SK-N-SH (cell line): Measurements from ENCODE around the gene LDAH. TPM values are rescaled to one million over a fixed set of nuclear protein-coding genes. Genes with fewer than 3 reads are reported as not detected.

Source experiments
- CTCF ChIA-PET: fragments of 300-600, 350-600 bp; formaldehyde crosslinking; extraction: SDS; loops from one replicate; lab custom pipeline; 2021; lab: Yijun Ruan, JAX
- POLR2A ChIA-PET: fragments of 350-600 bp; sonication (Branson Sonifier 250); formaldehyde crosslinking; extraction: SDS; loops from one replicate; lab custom pipeline; 2020; ENCODE audit warnings: antibody characterized with exemption, inconsistent platforms; lab: Yijun Ruan, JAX
- DNase-seq: peaks from one replicate; pipeline ENCODE4 v3.0.0; 2012
- H2AFZ ChIP-seq: fragments of 200-600 bp; sonication (generic); 2 replicates; pipeline ENCODE4 v1.8.1; 2016; ENCODE audit warnings: antibody characterized with exemption, mild to moderate bottlenecking, low read depth
- H3F3A ChIP-seq: fragments of 200-600 bp; sonication (generic); replicated peaks from 2 replicates; pipeline ENCODE3; 2016; ENCODE audit warnings: antibody characterized with exemption, mild to moderate bottlenecking; ENCODE audit not compliant: insufficient read depth
- H3K27ac ChIP-seq, 2 experiments: fragments of 200-500 bp in 1 of 2; fragments of 200-600 bp in 1 of 2; sonication (Bioruptor generic) in 1 of 2; sonication (generic), shearing (Covaris generic) in 1 of 2; 2 replicates each; pipeline versions ENCODE4 v1.5.1 to v1.6.1; 2014 to 2016; ENCODE audit warnings: low read depth in 2 of 2, inconsistent platforms in 1 of 2, low read length in 1 of 2, mild to moderate bottlenecking in 1 of 2, mixed read lengths in 1 of 2
- H3K27me3 ChIP-seq: fragments of 200-600 bp; sonication (generic), shearing (Covaris generic); 2 replicates; pipeline ENCODE4 v1.6.1; 2016; ENCODE audit warnings: mixed run types; ENCODE audit not compliant: insufficient read depth
- H3K36me3 ChIP-seq, 2 experiments: fragments of 200-500 bp in 1 of 2; fragments of 200-600 bp in 1 of 2; sonication (Bioruptor generic) in 1 of 2; sonication (generic) in 1 of 2; replicated peaks in 1 of 2; 2 replicates each; pipeline versions ENCODE3 to v1.5.1; 2014 to 2016; ENCODE audit warnings: low read length in 1 of 2, mild to moderate bottlenecking in 1 of 2; ENCODE audit not compliant: insufficient read depth in 2 of 2, control insufficient read depth in 1 of 2
- H3K4me1 ChIP-seq, 2 experiments: fragments of 200-500 bp in 1 of 2; fragments of 200-600 bp in 1 of 2; sonication (Bioruptor generic) in 1 of 2; sonication (generic), shearing (Covaris generic) in 1 of 2; 2 replicates each; pipeline versions ENCODE4 v1.5.1 to v1.6.1; 2014 to 2016; ENCODE audit warnings: low read depth in 1 of 2, low read length in 1 of 2, mixed run types in 1 of 2; ENCODE audit not compliant: insufficient read depth in 2 of 2, control insufficient read depth in 1 of 2
- H3K4me2 ChIP-seq: fragments of 200-600 bp; sonication (generic), shearing (Covaris generic); 2 replicates; pipeline ENCODE4 v1.6.1; 2017; ENCODE audit warnings: mixed run types
- H3K4me3 ChIP-seq, 2 experiments: fragments of 200-500 bp in 1 of 2; fragments of 200-600 bp in 1 of 2; sonication (Bioruptor generic) in 1 of 2; sonication (generic), shearing (Covaris generic) in 1 of 2; 2 replicates each; pipeline versions ENCODE4 v1.5.1 to v1.8.1; 2014 to 2016; ENCODE audit warnings: low read depth in 2 of 2, inconsistent platforms in 1 of 2, low read length in 1 of 2, mild to moderate bottlenecking in 1 of 2, mixed read lengths in 1 of 2, moderate library complexity in 1 of 2
- H3K79me2 ChIP-seq: fragments of 200-600 bp; sonication (generic); 2 replicates; pipeline ENCODE4 v1.8.1; 2017; ENCODE audit warnings: mild to moderate bottlenecking; ENCODE audit not compliant: insufficient read depth
- H3K9ac ChIP-seq: fragments of 200-600 bp; sonication (generic); 2 replicates; pipeline ENCODE4 v1.6.1; 2017; ENCODE audit warnings: mixed run types
- H3K9me2 ChIP-seq: fragments of 200-600 bp; sonication (generic); 2 replicates; pipeline ENCODE4 v1.6.1; 2017; ENCODE audit warnings: mixed run types
- H3K9me3 ChIP-seq: fragments of 200-600 bp; sonication (generic); 2 replicates; pipeline ENCODE4 v1.6.1; 2017; ENCODE audit warnings: mixed run types, mild to moderate bottlenecking, moderate library complexity
- H4K20me1 ChIP-seq: fragments of 200-600 bp; sonication (generic); 2 replicates; pipeline ENCODE4 v1.6.1; 2017; ENCODE audit warnings: mild to moderate bottlenecking, mixed run types; ENCODE audit not compliant: insufficient read depth
- EZH2phosphoT487 ChIP-seq: fragments of 200-600 bp; sonication (generic); IDR thresholded peaks from 2 replicates; pipeline ENCODE4 v1.6.1; 2017; ENCODE audit warnings: low read depth, mixed run types, mild to moderate bottlenecking, antibody characterized with exemption, moderate library complexity, borderline replicate concordance
- FOSL2 ChIP-seq: IDR thresholded peaks from 2 replicates; pipeline ENCODE4 v1.4.0; 2012; ENCODE audit warnings: low read depth, mild to moderate bottlenecking, moderate library complexity, borderline replicate concordance
- FOXM1 ChIP-seq: IDR thresholded peaks from 2 replicates; pipeline ENCODE4 v1.4.0; 2012; ENCODE audit warnings: low read depth, mild to moderate bottlenecking
- IRF3 ChIP-seq: fragments of 150-350 bp; IDR thresholded peaks from 2 replicates; pipeline ENCODE4 v1.6.1; 2016; ENCODE audit warnings: mild to moderate bottlenecking, low read depth, low read length
- MEF2A ChIP-seq: IDR thresholded peaks from 2 replicates; pipeline ENCODE4 v1.4.0; 2012; ENCODE audit warnings: low read depth, borderline replicate concordance
- NFIC ChIP-seq: IDR thresholded peaks from 2 replicates; pipeline ENCODE4 v1.4.0; 2012; ENCODE audit warnings: borderline replicate concordance
- POLR2AphosphoS5 ChIP-seq: IDR thresholded peaks from 2 replicates; pipeline ENCODE4 v1.6.1; 2012; ENCODE audit warnings: low read depth, low read length
- SIN3A ChIP-seq: IDR thresholded peaks from 2 replicates; pipeline ENCODE4 v1.6.1; 2012; ENCODE audit warnings: low read depth, mild to moderate bottlenecking, low read length, moderate library complexity, borderline replicate concordance
- TCF12 ChIP-seq: IDR thresholded peaks from 2 replicates; pipeline ENCODE4 v1.4.0; 2012
- WGBS: methylation state at CpG from one replicate; pipeline ENCODE4 v1.1.6; 2017; ENCODE audit warnings: low lambda C conversion rate; 5-methylcytosine and 5-hydroxymethylcytosine counted together
- polyA plus RNA-seq, 3 experiments: library from polyadenylated mRNA; depleted of rRNA; stranded (reverse); fragments of >200 nt; gene quantifications; 2 replicates each; pipeline ENCODE4 v1.2.3, GENCODE V29; 2012

LDAH gene
- polyA plus RNA-seq, 1 of the 3 experiments (the other 2 are of a cell fraction), result 12.7 TPM

GRCh38 chr2:20634507-20635112 is 188.3 kb downstream of the LDAH start:
- H3K27me3 ChIP-seq, result no peaks in the 10 kb centered on the region
- no peaks in the 10 kb centered on the region for H3K9me2 ChIP-seq
- DNase-seq, result peak; percentile 57
- H3K9ac ChIP-seq, result no peak overlapping the region; the same call in 1 of the 2 replicates
- H3F3A ChIP-seq, result no peaks in the 10 kb centered on the region
- no peaks in the 10 kb centered on the region for H4K20me1 ChIP-seq
- peaks cover 0 to 6% of the 10 kb centered on the region in 2 experiments for H3K36me3 ChIP-seq
- peaks cover 16 to 22% of the 10 kb centered on the region in 2 experiments for H3K4me1 ChIP-seq
- 77% methylated on average over 9 of the region's 9 CpGs for WGBS
- peak overlapping the region in 1 of 2 experiments; percentile 16; a peak in 1 of 4 replicates for H3K27ac ChIP-seq
- TF ChIP-seq TCF12 (peak; percentile 50), EZH2phosphoT487 (no peak), MEF2A (peak; percentile 60), NFIC (peak; percentile 94), FOXM1 (no peak), FOSL2 (peak; percentile 29; the same call in 1 of the 2 replicates), IRF3 (no peak), SIN3A (no peak), POLR2AphosphoS5 (no peak)
- ChIA-PET POLR2A (interaction anchor here (4.8 kb wide), 1 partner anchor 187 kb away, joined by 90 read pairs; the partner anchor contains the start of gene RHOB), CTCF (interaction anchor here (0.7 to 10.9 kb wide), 40 partner anchors 9 to 337 kb away, joined by 3 to 178 read pairs (median 5); partner anchors contain the start of genes HS1BP3 and RHOB)
- no peak overlapping the region for H3K4me3 ChIP-seq
- H3K4me2 ChIP-seq, result peak overlapping the region; percentile 56
- H3K9me3 ChIP-seq, result no peaks in the 10 kb centered on the region
- no peak overlapping the region for H2AFZ ChIP-seq
- no peaks in the 10 kb centered on the region for H3K79me2 ChIP-seq

Other genes with a start within 250 kb of the LDAH start
- 18.7 and 20.1 TPM in 2 replicates for gene HS1BP3, start 172.0 kb downstream of the LDAH start, polyA plus RNA-seq (2012; rRNA removed)
- gene GDF7, start 156.0 kb downstream of the LDAH start, polyA plus RNA-seq (2012; rRNA removed), result 0.02 and 0.03 TPM in 2 replicates
- gene APOB, start 221.0 kb upstream of the LDAH start, polyA plus RNA-seq (2012; rRNA removed), result not detected in 2 replicates